ENCODE results near the gene INPP5D. TPM values are rescaled to one million over a fixed set of nuclear protein-coding genes. Genes with fewer than 3 reads are reported as not detected.
"Not testable (repeated sequence)": the region's sequence is repeated elsewhere in the genome, so short reads cannot be mapped to it uniquely, and the experiment has no call there.

Gene INPP5D
- total RNA-seq, 1 donor, result 302 TPM

- no peak for DNase-seq (ENCODE audit: low read depth in 2 of 3, low spot score in 2 of 3)
These were observed 73.1 kb downstream of the INPP5D start for GRCh38 chr2:233133239-233133638.

GRCh38 chr2:233135421-233135820, 75.3 kb downstream of the INPP5D start:
- no peak for DNase-seq (ENCODE audit: low read depth in 2 of 3, low spot score in 2 of 3)

- no peak for DNase-seq (ENCODE audit: low read depth in 2 of 3, low spot score in 2 of 3)
These were observed 76.9 kb downstream of the INPP5D start for GRCh38 chr2:233137040-233137439.

GRCh38 chr2:233140077-233140585, 80.0 kb downstream of the INPP5D start:
- DNase-seq (ENCODE audit: low read depth in 2 of 3, low spot score in 2 of 3), result no peak

- DNase-seq (ENCODE audit: low read depth in 2 of 3, low spot score in 2 of 3), result no peak
These were observed 80.8 kb downstream of the INPP5D start for GRCh38 chr2:233140978-233141377.

GRCh38 chr2:233141901-233142300, 81.8 kb downstream of the INPP5D start:
- DNase-seq (ENCODE audit: low read depth in 2 of 3, low spot score in 2 of 3), result no peak

- peak in 1 of 3 donors; percentile 36 for DNase-seq (ENCODE audit: low read depth in 2 of 3, low spot score in 2 of 3)
These were observed 82.3 kb downstream of the INPP5D start for GRCh38 chr2:233142355-233142897.

- no peak for DNase-seq (ENCODE audit: low read depth in 2 of 3, low spot score in 2 of 3)
These were observed 83.7 kb downstream of the INPP5D start for GRCh38 chr2:233143700-233144331.

GRCh38 chr2:233145726-233146125, 85.6 kb downstream of the INPP5D start:
- DNase-seq (ENCODE audit: low read depth in 2 of 3, low spot score in 2 of 3), result no peak

GRCh38 chr2:233146194-233146593, 86.1 kb downstream of the INPP5D start:
- no peak for DNase-seq (ENCODE audit: low read depth in 2 of 3, low spot score in 2 of 3)

GRCh38 chr2:233147136-233147828, 87.1 kb downstream of the INPP5D start:
- no peak for DNase-seq (ENCODE audit: low read depth in 2 of 3, low spot score in 2 of 3)

GRCh38 chr2:233147829-233148167, 87.7 kb downstream of the INPP5D start:
- DNase-seq (ENCODE audit: low read depth in 2 of 3, low spot score in 2 of 3), result no peak

GRCh38 chr2:233148354-233148753, 88.2 kb downstream of the INPP5D start:
- no peak for DNase-seq (ENCODE audit: low read depth in 2 of 3, low spot score in 2 of 3)

- no peak for DNase-seq (ENCODE audit: low read depth in 2 of 3, low spot score in 2 of 3)
These were observed 92.4 kb downstream of the INPP5D start for GRCh38 chr2:233152541-233152940.

GRCh38 chr2:233153146-233153798, 93.1 kb downstream of the INPP5D start:
- no peak for DNase-seq (ENCODE audit: low read depth in 2 of 3, low spot score in 2 of 3)

GRCh38 chr2:233156001-233156400, 95.9 kb downstream of the INPP5D start:
- DNase-seq (ENCODE audit: low read depth in 2 of 3, low spot score in 2 of 3), result no peak

- not testable (repeated sequence) for DNase-seq (ENCODE audit: low read depth in 2 of 3, low spot score in 2 of 3)
These were observed 96.3 kb downstream of the INPP5D start for GRCh38 chr2:233156461-233156860.

GRCh38 chr2:233161730-233162129, 101.6 kb downstream of the INPP5D start:
- DNase-seq (ENCODE audit: low read depth in 2 of 3, low spot score in 2 of 3), result no peak

- no peak for DNase-seq (ENCODE audit: low read depth in 2 of 3, low spot score in 2 of 3)
These were observed 102.6 kb downstream of the INPP5D start for GRCh38 chr2:233162770-233163169.

- DNase-seq (ENCODE audit: low read depth in 2 of 3, low spot score in 2 of 3), result no peak
These were observed 103.5 kb downstream of the INPP5D start for GRCh38 chr2:233163486-233164103.

GRCh38 chr2:233164128-233164635, 104.0 kb downstream of the INPP5D start:
- DNase-seq (ENCODE audit: low read depth in 2 of 3, low spot score in 2 of 3), result no peak

Measured in hematopoietic multipotent progenitor cell (in vitro differentiated cells).